Left lobe of liver (tissue), 2 donors: ENCODE data around the gene PNLIPRP2. TPM values are rescaled to one million over a fixed set of nuclear protein-coding genes. Genes with fewer than 3 reads are reported as not detected.

Experiments used
- ATAC-seq: fragments of 200-7000 bp; cut with Tn5 transposase; one replicate; pipeline ENCODE4 v1.9.1; 2020; ENCODE audit warnings: mild to moderate bottlenecking, moderate library complexity
- DNase-seq: peaks from one replicate; pipeline ENCODE4 v3.0.0-alpha.2; 2020; ENCODE audit warnings: low spot score
- total RNA-seq: library from RNA; stranded (reverse); gene quantifications from one replicate; pipeline ENCODE4 v1.2.1, GENCODE V29; 2021
- donor health status: DM: no; HTN: no; CAD: no; lungs with moderate emphysema.
- donor health status: DM: no; HTN: yes; CAD: no.

The PNLIPRP2 gene
- total RNA-seq, 1 donor from 2014 or later: 0.88 TPM

DNA sequence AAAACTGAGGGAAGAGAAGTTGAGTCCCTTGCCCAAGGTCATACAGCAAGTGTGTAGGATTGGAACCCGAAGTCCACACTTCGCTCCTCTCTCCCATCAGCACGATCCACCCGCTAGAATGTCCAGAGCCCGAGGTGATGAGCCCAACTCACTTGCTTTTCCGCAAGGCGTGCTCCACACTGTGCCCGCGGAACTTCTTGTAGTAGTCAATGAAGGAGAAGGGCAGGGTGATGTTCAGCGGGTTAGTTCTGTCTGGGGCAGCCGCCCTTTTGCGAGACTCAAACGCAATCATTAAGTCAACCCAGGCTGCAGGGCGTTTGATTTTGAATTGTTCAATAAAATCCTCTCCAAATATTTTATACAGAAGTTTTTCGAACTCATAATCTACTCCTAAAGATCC is 58.6 kb downstream of the PNLIPRP2 start:
- no peak for DNase-seq

DNA sequence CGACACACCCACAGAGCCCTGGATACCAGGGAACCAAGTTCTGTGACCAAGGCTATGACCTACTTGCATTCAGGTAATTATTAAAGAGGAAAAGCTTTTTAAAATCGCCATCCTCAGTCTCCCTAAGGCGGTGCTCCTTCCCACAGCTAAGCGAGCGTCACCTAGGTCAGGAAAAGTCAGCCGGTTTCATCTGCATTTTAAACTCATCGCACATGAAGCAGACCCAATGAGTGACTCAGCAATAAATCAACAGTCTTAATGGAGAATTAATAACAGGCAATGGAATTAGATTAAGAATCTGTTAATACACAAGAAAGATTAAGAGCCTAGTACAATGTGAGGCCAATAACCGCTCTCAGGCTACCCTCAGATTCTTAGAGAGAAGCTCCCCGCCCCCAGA is 62.4 kb downstream of the PNLIPRP2 start:
- no peak for ATAC-seq
- no peak for DNase-seq

More for the DNA sequence above, 58.6 kb downstream of the PNLIPRP2 start:
- ATAC-seq: no peak

DNA sequence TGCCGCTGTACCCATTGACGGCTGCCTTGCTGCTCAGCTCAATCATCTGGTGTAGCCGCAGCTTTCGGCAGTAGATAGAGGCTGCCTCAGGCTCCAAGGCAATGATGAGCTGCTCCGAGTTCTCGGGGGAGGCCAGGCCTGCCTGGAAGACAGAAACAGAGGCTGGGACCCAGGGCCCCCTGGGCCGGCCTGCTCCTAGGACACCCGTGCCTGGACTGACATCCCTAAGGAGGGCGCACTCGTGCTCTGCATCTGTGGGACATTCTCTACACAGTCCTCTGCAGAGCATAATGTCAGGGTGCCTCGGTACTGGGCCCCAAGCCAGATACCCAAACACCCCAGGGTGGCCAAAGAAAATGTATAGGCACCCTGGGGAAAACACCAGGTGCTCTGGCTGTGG is 63.1 kb downstream of the PNLIPRP2 start:
- ATAC-seq (no peak), DNase-seq (no peak)

DNA sequence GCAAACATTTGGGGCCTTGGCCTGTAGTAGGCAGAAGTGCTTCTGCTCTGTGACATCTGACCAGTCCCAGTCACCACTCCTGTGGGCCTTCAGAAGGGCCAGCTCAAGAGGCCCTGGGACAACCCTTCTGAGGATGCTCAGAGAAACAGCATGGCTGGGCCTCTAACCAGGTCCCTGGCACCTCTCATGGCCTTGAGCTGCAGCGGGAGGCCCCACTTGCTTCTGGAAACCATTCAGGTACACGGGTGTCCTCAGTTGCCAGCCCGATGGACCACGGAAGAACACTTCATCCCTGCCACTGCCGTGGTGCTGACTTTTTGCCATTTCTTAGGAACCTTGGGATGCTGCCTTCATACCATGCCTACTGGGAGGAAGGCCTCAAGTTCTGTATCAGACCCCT is 64.0 kb downstream of the PNLIPRP2 start:
- ATAC-seq (no peak), DNase-seq (no peak)

DNA sequence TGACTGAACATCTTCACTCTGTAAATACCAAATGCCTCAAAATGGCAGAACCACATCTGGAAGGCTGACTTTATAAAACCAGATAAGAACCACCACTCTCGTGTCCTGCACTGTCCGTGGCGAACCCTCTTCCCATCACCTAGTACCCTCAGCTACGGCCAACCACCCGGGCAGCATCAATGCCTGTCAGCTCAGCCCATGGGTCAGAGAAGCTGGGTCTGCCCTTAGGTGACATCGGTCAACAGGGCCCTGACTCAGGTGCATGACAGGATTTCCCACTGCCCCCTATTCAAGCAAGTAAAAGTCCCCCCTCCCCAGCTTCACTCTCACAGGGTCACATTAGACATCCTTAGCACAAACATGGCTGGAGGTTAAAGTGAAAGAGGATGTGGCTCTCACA is 65.1 kb downstream of the PNLIPRP2 start:
- no peak for ATAC-seq
- no peak for DNase-seq

DNA sequence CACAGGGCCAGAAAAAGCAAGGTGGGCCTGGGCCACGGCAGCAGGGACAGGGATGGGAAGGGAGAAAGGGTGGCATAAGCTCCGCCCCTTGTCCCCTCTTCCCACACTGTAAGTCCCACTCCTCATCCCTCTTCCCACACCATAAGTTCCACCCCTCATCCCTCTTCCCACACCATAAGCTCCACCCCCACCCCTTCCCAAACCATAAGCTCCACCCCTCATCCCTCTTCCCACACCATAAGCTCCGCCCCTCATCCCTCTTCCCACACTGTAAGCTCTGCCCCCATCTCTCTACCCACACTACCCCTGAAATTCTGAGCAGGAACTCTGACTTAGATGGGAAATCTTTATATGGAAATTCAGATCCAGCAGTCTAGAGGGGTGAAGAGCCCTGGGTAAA is 65.9 kb downstream of the PNLIPRP2 start:
- DNase-seq (no peak), ATAC-seq (no peak)

DNA sequence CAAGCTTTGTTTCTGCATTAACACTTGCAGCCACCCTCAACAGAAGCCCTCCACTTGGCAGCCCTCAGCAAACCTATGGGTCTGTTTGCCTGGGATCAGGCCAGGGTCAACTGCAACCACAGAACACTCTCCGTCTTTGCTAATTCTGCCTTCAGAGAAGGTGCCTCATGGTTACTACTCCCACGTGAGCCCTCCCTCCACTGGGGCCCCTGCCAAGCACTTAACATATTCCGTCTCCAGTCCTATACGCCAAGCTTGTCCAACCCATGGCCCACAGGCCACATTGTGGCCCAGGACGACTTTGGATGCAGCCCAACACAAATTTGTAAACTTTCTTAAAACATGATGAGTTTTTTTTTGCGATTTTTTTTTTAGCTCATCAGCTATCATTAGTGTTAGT is 66.9 kb downstream of the PNLIPRP2 start:
- ATAC-seq: no peak
- no peak for DNase-seq

DNA sequence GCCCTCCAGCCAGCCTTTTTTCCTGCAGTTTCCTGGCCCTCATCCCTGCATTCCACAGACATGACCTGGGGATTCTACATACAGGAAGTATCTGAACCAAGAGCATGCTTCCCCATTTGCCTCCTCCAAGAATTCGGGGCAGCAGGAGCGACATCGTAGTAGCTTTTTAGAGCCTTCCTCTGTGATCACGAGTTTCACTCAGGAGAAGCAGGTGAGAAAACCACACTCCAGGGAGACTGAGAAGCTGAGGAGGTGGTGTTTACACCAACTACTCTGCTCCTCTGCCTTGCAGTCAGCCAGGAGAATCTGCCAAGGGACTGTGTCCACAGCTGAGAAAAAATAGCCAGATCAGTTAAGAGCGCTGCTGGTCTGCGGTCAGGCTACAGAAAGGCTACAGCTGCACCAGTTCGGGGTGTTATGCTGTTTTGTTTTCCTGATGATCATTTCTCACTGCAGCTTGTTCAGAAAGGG is 67.5 kb downstream of the PNLIPRP2 start:
- DNase-seq (no peak), ATAC-seq (no peak)

DNA sequence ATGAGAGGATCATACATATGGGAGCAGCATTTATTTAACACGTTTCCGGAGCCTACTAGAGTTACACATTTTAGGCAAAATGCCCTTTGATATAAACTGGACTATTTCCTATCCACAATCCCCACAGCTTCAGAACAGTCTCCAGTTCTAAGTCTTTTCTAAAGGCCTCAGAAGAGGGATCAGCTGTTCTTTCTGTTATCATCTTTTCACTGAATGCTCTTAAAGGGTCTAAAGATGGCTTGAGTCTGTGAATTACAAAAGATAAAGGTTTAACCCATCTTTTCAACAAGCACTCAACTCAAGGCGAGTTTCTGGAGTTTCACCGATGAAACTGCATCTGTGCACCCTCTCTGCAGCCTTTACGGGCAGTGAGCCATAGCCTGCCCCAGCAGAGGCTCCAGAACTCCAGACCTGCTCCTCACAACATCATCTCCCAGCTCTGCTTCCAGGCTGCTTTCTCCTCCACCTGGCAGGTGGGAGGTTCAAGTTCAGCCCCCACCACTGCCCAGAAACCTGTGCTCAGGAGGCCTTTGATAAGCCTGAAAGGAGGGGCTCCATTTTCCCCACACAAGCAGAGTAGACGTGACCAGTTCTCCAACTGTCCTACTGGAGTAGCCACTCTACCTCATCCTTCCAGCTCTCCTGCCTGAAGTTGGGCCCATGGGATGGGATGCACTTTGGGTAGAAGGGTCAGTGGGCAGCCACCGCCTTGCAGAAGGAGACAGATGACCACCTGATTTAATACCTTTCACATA is 68.2 kb downstream of the PNLIPRP2 start:
- DNase-seq: no peak
- ATAC-seq: no peak

DNA sequence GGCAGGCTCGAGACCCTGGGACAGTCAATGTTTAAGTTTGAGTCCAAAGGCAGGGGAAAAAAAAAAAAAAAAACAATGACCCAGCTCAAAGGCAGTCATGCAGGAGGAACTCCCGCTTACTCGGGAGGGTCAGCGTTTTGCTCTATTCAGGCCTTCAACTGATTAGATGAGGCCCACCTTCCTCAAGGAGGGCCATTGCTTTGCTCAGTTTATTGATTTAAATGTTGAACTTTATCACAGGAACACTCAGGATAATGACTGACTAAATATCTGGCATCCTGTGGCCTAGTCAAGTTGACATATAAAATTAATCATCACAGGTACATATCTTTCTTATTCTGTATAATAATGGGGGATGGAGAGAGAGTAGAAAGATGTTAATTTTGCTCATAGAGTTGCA is 69.0 kb downstream of the PNLIPRP2 start:
- ATAC-seq (no peak), DNase-seq (no peak)

DNA sequence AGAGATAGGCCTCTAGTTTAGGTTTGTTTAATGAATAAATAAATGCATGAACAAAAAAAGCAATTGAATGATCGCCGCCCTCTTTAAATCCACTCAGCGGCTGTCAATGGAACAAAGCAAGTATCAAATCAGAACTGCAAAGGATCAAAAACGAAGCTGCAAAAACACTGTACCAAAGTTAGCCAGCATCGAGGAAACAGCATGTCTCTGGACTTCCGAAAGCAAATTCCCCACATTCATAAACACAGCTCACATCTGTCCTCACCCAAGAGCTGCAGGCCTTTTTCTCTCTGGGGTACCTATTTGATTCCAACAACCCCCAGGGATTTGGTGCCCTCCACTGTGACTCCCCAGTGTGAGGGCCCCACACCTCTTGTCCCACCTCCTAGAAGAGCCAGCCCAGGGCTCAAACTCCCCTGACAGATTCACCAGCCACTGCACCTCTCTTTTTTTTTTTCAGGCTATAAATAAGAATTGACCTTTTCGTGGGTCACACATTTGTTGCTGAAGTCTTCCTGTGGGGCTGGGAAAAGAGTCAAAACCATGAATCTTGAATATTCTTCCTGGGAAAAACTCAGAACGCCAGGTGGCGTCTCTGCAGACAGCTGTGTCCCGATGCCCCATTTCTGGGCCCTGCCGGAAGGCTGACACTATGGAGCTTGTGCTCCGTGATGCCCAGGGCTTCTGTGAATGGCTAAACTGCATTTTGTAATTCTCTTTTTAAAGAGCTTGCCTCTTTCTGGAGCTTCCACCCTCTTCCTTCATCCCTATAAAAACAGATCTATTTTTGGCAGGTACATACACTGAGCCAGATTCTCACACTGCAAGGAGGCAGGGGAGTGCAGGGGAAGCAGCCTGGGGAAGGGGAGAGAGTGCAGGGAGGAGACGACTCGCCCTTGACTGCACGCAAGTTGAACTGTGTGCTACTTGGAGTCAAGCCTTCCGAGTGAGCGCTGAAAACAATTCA is 69.9 kb downstream of the PNLIPRP2 start:
- DNase-seq (no peak), ATAC-seq (peak; percentile 65)

DNA sequence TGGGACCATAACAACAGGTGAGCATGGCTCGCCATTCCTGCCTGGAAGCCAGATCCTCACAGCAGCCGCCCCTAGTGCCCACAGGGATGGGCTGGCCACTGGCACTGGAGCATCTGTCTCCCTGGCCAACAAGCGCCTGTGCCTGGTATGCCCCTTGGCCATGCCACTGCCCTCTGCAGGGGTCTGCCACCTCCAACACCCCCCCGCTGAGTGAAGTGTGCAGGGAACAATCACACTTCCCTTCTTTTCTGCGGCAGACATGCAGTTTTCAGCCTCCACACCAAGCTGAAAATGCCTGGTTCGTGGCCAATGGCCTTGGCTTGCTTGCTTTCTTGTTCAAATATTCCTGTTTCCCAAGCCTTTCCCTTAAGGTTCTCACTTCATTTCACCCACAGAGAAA is 70.9 kb downstream of the PNLIPRP2 start:
- ATAC-seq (no peak), DNase-seq (no peak)

DNA sequence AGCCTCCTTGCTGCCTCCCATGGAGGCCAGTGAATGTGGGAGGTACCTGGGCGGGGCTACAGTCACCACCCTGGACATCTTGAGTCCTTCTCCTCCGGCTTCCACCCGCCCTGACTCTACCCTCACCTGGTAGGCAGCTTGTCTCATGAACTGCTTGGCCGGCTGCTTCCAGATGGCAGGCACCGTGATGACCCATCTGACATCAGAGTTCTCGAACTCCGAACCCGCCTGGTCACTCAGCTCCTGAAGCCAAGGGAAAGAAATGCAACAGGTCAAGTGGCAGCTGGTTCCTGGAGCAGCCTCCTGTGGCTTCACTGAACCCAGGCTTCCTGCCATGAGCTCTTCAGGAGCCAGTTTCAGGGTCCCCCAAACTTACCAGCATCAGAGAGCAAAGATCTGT is 71.5 kb downstream of the PNLIPRP2 start:
- ATAC-seq: no peak
- DNase-seq: no peak

DNA sequence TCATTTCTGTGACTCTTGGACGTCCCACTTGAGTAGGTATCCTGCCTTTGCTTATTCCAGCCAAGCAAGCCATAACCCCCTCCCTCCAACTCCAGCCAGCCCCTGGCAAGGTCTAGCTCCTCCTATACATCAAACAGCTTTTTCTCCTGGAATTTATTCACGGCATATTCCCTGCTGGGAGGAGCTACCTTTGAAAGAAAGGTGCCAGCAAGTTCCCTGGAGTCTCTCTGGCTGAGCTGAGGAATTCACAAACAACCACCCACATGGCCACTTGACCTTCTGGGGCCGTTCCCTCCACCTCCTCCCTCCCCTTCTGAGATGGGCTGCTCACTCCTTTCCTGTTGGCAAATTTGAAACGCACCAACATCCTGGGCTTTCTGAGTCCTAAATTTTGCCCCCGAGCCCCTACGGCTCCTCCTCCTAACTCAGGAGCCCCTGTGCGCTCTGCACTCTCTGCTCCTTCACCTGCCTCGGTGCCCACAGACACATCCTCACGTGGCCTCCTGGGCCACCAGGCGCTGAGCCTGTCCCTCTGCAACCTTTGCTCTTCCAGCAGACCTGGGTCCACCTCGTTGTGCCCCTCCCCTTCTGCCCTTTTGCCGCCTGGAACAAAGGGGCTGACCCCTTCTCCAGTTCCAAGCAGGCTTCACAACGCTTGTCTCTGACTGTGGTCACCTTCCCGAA is 73.6 kb downstream of the PNLIPRP2 start:
- DNase-seq (no peak), ATAC-seq (peak; percentile 66)

Other genes starting within 250 kb of the PNLIPRP2 start
- not detected for gene PNLIPRP3, start 193.1 kb upstream of the PNLIPRP2 start, total RNA-seq
- 3.1 TPM for gene PNLIP, start 75.0 kb upstream of the PNLIPRP2 start, total RNA-seq
- gene PNLIPRP1, start 30.0 kb upstream of the PNLIPRP2 start, total RNA-seq: 2.5 TPM
- gene HSPA12A, start 121.6 kb downstream of the PNLIPRP2 start, total RNA-seq: 2.7 TPM
- not detected for gene ENO4, start 228.5 kb downstream of the PNLIPRP2 start, total RNA-seq